ENCODE results near the gene CETP.

DNA sequence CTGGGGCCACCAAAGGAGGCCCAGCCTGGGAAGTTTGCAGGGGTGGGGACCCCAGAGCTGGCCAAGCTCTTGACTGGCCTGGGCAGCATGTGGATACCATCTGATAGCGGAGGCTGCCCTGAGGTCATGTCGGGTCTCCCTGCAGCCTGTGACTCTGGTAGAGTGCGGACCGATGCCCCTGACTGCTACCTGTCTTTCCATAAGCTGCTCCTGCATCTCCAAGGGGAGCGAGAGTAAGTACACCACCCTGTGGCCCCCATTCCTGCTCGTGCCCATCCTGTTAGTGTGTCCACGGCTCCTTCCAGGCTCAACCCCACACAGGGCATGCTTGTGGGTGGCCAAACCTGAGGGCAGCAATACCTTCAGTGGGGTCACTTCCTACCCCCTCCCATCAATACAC, 8.0 kb downstream of the CETP start:
- TF ChIP-seq CTCF (IDR thresholded peaks at IDR 0.05): no peak
- TF ChIP-seq POLR2A (IDR thresholded peaks at IDR 0.05): no peak

All from adrenal gland (tissue), 5 donors.